Spleen (tissue), 7 donors: ENCODE data around the gene SARS1.

ENCODE experiments used
- CTCF ChIP-seq, 11 experiments: fragments of 200-600 bp in 7 of 11; fragments of 450-650 bp in 4 of 11; sonication (generic) in 4 of 11; IDR thresholded peaks in 8 of 11; conservative IDR thresholded peaks in 3 of 11; 1 replicate in 7 of 11; 2 replicates in 4 of 11; pipeline versions ENCODE4 v1.4.0 to v1.8.0; 2016 to 2021; ENCODE audit warnings: antibody characterized with exemption in 11 of 11, inconsistent platforms in 4 of 11, mild to moderate bottlenecking in 1 of 11
- POLR2A ChIP-seq, 3 donors: fragments of 450-650 bp; IDR thresholded peaks; one replicate each; pipeline ENCODE4 v1.5.1; 2017; ENCODE audit warnings: antibody characterized with exemption in 3 of 3, mild to moderate bottlenecking in 1 of 3
- POLR2AphosphoS5 ChIP-seq, 3 donors: sonication (generic); formaldehyde crosslinking; IDR thresholded peaks; one replicate each; pipeline ENCODE4 v1.5.1; 2017; ENCODE audit warnings: antibody characterized with exemption in 3 of 3
- donor health status: DM: no; HTN: no; CAD: no; lungs with moderate emphysema.
- donor health status: DM: no; HTN: no; CAD: no.
- donor health status: DM: no; HTN: no; CAD: no.

DNA sequence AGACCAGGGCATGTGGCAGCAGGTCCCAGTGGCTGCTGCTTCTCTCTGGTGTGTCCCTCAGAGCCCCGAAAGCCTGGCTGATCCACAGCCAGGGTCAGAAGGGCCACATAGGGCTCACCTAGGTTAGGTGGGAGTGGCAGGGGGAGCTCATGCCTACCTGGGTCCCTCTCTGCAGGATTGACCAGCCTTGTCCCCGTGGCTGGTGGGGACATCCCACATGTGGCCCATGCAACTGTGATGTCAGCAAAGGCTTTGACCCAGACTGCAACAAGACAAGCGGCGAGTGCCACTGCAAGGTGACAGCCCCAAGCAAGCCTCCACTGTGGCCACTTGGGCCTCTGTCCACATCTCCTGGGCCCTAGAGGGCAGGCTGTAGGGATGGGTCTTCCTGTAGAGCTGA, 51.3 kb downstream of the SARS1 start:
- no peak for TF ChIP-seq POLR2A (IDR thresholded peaks at IDR 0.05)
- no peak for TF ChIP-seq CTCF (IDR thresholded peaks at IDR 0.05 in 8 of 11, conservative IDR thresholded peaks at IDR 0.05 in 3 of 11)
- no peak for TF ChIP-seq POLR2AphosphoS5 (IDR thresholded peaks at IDR 0.05)
